GM12878 (cell line): ENCODE data around the gene MAST2. TPM values are rescaled to one million over a fixed set of nuclear protein-coding genes. Genes with fewer than 3 reads are reported as not detected.
A peak's percentile ranks its signal among the peaks of the same experiment; 100 is the strongest.

ENCODE experiments used
- BMI1 ChIP-seq: fragments of 450-650 bp; IDR thresholded peaks from 2 replicates; pipeline ENCODE4 v1.6.1; 2016; ENCODE audit warnings: mild to moderate bottlenecking, moderate library complexity, borderline replicate concordance
- CHD2 ChIP-seq: IDR thresholded peaks from 2 replicates; pipeline ENCODE4 v1.6.1; 2011; ENCODE audit warnings: low read depth, low read length, improper control_type of control experiment, borderline replicate concordance
- HDGF ChIP-seq: fragments of 450-650 bp; IDR thresholded peaks from 2 replicates; pipeline ENCODE4 v1.6.1; 2016; ENCODE audit warnings: antibody characterized with exemption
- IKZF1 ChIP-seq: fragments of 450-650 bp; conservative IDR thresholded peaks from 2 replicates; pipeline ENCODE4 v1.6.1; 2017; ENCODE audit warnings: antibody characterized with exemption, mild to moderate bottlenecking
- MTA2 ChIP-seq: fragments of 450-650 bp; IDR thresholded peaks from 2 replicates; pipeline ENCODE4 v1.6.1; 2016; ENCODE audit warnings: low read depth, mild to moderate bottlenecking, moderate library complexity
- PAX5 ChIP-seq: IDR thresholded peaks from 2 replicates; pipeline ENCODE4 v1.6.1; 2011; ENCODE audit warnings: low read depth, low read length, borderline replicate concordance
- SMAD5 ChIP-seq: IDR thresholded peaks from 2 replicates; pipeline ENCODE4 v1.6.1; 2016; ENCODE audit warnings: antibody characterized with exemption, low read depth
- SPI1 ChIP-seq: IDR thresholded peaks from 2 replicates; pipeline ENCODE4 v1.6.1; 2011; ENCODE audit warnings: low read depth, mild to moderate bottlenecking, low read length, moderate library complexity, borderline replicate concordance; ENCODE audit not compliant: insufficient read depth
- STAT1 ChIP-seq: fragments of 450-650 bp; conservative IDR thresholded peaks from 2 replicates; pipeline ENCODE4 v1.6.1; 2014; ENCODE audit warnings: antibody characterized with exemption, mild to moderate bottlenecking
- polyA plus RNA-seq, 11 experiments: library from polyadenylated mRNA; depleted of rRNA in 4 of 11; unstranded in 6 of 11; stranded (reverse) in 5 of 11; fragments of >200 nt; fragmentation: Nextera tagmentation in 4 of 11; fragmentation: Illumina TruSeq in 1 of 11; extraction: Ambion mirVana in 4 of 11; extraction: Trizol in 1 of 11; gene quantifications; 1 replicate in 1 of 11; 2 replicates in 10 of 11; pipeline versions ENCODE4 v1.2.1 to v1.2.3, GENCODE V29; 2011 to 2016; ENCODE audit warnings: inconsistent platforms in 2 of 11, missing spikeins in 2 of 11, low read depth in 1 of 11
- total RNA-seq, 4 experiments: library from RNA; depleted of rRNA in 3 of 4; stranded (reverse); fragments of >200 nt in 3 of 4; fragmentation: Illumina TruSeq in 1 of 4; extraction: Trizol in 1 of 4; gene quantifications; 2 replicates each; pipeline versions ENCODE4 v1.2.1 to v1.2.3, GENCODE V29; 2013 to 2021
- TF ChIP-seq, protein P1 (sequence below): fragments of 450-650 bp; IDR thresholded peaks from 2 replicates; pipeline ENCODE4 v1.6.1; 2017; ENCODE audit warnings: mild to moderate bottlenecking, low read depth, inconsistent platforms; ENCODE audit not compliant: poor library complexity, severe bottlenecking

MAST2 gene
- total and polyA plus RNA-seq, 10 of the 15 experiments (the other 5 are each of a cell fraction or from before 2014, with no cell fraction given) = 1.0 to 28.7 (median 13.8) TPM

DNA sequence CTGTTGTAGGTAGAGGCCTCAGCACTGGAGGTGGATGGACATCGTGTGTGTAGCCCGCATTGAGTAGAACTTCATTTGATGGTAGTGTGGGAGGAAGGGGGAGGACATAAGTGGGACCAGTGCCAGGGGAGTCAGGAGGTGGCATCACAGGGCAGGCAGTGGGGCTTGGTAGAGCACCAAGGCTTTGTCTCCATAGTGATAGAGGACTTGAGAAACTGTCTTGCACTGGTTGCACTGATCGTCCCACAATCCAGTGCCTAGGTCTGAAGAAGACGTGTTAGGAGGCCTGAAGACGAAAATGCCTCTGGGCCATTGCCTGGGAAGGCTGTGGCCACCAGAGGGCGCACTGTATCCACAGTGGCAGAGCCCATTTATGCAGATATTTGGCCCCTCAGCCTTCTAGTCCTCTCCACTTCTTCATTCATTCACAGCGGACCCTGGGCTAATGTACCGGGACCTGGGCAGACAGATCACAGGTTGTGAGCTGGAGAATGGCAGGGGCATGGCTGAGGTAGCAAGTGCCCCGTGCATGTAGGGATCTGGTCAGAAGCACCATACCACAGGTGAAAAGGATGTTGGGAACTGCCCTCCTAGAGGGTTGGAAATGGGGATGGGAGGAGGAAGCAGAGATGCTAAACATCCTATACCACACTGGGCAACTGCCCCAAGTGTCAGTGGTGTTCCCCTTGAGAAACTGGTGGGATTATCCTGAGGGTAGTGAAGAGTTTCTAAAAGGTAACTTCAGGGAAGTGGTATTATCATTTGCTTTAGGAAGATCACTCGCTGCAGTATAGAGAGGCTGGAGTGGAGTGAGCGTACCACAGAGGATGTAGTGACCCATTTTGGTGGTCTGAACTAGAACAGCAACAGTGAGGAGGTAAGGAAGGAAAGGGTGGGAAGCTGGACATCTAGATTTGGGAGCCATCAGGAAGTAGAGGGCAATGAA lies 233.8 kb downstream of the MAST2 start (continued):
- TF ChIP-seq SPI1 (0 out of 2 replicates have a peak, but pooled peaks have one; percentile 29), SMAD5 (no peak), STAT1 (no peak), IKZF1 (0 out of 2 replicates have a peak, but pooled peaks have one; percentile 31), CHD2 (no peak), MTA2 (no peak), HDGF (no peak), PAX5 (no peak), BMI1 (no peak)
- TF ChIP-seq, protein P1, sequence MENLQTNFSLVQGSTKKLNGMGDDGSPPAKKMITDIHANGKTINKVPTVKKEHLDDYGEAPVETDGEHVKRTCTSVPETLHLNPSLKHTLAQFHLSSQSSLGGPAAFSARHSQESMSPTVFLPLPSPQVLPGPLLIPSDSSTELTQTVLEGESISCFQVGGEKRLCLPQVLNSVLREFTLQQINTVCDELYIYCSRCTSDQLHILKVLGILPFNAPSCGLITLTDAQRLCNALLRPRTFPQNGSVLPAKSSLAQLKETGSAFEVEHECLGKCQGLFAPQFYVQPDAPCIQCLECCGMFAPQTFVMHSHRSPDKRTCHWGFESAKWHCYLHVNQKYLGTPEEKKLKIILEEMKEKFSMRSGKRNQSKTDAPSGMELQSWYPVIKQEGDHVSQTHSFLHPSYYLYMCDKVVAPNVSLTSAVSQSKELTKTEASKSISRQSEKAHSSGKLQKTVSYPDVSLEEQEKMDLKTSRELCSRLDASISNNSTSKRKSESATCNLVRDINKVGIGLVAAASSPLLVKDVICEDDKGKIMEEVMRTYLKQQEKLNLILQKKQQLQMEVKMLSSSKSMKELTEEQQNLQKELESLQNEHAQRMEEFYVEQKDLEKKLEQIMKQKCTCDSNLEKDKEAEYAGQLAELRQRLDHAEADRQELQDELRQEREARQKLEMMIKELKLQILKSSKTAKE = peak; percentile 29
